LNCaP clone FGC (cell line): ENCODE measurements around the gene GPER1.

Experiments used
- DNase-seq: peaks from one replicate; pipeline ENCODE4 v3.0.0-alpha.2; 2011; ENCODE audit warnings: low read depth
- H3K4me3 ChIP-seq: 2 replicates; pipeline ENCODE4 v1.5.1; 2011; ENCODE audit warnings: mild to moderate bottlenecking, low read depth, low read length, control low read depth
- CTCF ChIP-seq: IDR thresholded peaks from 2 replicates; pipeline ENCODE4 v1.5.1; 2012; ENCODE audit warnings: mild to moderate bottlenecking; ENCODE audit not compliant: control insufficient read depth, insufficient read depth; ENCODE audit errors: extremely low read depth

Gene GPER1

GRCh38 chr7:1044189-1045068, 43.5 kb upstream of the GPER1 start, which contains the start of gene GPR146:
Gene GPR146 (plus strand): TSS chr7:1044546. CDS start chr7:1057516, 12,970 bp downstream.
- DNase-seq: peak; percentile 74
- peak; percentile 34 for TF ChIP-seq CTCF
- peak within 1 kb of the TSS; percentile 64 for H3K4me3 ChIP-seq

DNA sequence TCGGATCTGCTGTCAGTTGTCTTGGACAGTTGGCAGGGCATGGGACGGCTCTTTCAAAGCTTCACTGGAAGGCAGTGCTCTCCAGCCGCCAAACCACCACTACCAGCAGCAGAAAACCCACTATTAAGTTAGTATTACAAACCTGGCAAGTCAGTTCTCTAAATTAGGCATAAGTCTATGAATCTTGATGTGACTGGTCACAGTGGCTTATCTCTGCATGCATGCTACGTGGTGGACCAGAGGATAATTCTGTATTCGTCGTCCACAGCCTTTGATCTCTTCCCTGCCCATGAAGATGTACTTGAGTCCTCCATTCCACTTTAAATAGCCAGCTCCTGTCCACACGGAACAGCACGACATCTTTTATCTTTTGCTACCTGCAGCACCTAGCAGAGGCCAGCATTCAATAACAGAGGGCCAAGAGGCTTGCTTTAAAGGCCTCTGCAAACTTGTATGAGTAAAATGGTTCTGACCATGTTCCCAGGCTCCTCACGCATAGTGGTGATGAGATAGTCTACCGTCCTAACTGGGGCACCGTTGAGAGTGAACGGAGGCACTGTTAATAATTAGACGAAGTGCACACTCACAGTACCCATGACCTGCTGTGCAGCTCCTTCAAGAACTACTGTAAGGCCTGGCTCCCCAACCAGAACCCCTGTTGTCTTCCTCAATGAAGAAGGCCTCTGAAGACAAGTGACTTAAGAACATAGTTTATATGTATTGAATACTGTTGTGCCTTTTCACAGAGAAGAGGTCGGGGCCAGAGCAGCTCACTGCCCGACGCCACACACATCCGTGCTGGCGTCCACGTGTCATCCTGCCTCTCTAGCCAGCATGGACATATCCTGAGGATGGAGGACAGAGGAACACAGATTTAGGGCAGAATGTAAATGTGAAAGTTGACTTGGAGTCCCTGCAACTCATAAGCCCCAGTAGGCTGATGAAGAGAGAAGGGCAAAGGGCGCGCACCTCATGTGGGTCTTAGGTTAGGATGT, 42.5 kb upstream of the GPER1 start:
- no peak for DNase-seq
- no peak for TF ChIP-seq CTCF
- peak overlapping the region; percentile 64 for H3K4me3 ChIP-seq

DNA sequence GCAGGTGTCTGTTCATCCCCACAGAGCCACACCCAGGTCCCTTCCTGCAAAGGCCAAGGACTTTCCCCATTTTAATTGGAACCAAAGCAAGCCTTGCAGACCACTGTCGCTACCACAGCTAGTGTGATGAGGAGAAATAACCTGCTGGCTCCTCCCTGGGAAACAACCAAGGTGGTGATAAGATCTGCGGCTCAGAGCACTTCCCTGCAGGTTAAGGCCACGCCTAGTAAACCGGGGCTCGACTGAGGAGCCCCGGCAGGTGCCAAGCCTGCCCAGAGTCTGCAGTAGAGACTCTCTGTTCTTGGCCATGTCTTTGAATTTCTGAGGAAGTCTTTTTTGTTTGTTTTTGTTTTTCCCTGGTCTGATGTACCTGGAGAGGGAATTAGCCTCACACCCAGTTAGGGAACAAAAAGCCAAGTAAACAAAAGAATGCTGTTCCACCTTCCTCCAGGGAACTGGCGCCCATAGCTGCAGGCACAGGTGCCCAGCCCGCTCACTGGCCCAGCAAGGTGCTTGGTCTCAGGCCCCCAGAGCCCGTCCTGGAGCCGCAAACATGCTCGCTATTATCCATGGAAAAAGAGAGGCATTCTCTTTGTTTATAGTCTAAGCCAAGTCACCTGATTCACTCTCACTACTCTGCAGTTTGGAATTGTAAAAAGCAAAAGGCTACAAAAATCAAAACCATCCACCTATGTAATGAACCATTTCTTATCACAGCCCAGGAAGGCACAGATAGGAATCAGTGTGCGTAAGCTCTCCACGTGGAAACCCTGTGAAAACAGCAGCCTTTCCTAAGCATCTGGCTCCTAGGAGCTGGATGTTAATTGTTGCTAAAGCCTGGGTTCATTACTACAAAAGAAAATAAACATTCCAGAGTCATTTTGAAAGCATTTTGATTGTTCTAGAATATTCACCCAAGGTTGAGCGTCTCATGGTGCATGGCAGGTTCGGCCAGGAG, 40.9 kb upstream of the GPER1 start:
- no peak for TF ChIP-seq CTCF
- H3K4me3 ChIP-seq: peak overlapping the region; percentile 34

GRCh38 chr7:1049006-1049741, 38.7 kb upstream of the GPER1 start:
- TF ChIP-seq CTCF: no peak
- no peak for DNase-seq
- H3K4me3 ChIP-seq: no peak overlapping the region

More for the DNA sequence above, 40.9 kb upstream of the GPER1 start:
- DNase-seq: peak; percentile 91

DNA sequence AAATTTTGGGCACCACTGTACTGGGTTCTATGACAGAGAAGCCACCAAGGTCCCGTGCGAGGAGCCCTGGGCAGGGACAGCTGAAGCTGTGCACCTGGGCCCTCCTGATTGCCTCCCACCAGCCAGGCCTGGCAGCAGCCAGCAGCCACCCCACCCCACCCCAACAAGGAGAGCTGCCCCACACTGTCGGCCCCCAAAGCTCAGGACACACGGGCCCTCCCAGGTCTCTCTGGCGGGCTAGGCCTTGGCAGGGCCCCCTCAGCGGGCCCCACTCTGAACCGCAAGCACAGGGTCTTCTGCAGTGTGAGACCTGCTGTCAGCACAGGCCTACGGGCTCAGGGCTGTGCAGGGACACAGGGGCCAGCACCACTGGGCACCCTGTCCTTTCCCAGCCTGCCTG, 38.1 kb upstream of the GPER1 start:
- TF ChIP-seq CTCF: no peak
- DNase-seq: no peak
- no peak overlapping the region for H3K4me3 ChIP-seq
